AG09319 (cell line): ENCODE results near the gene SCLT1.

Experiments used
- DNase-seq: peaks from one replicate; pipeline ENCODE4 v3.0.0-alpha.2; 2010; ENCODE audit warnings: low read depth; ENCODE audit errors: extremely low read depth
- CTCF ChIP-seq: IDR thresholded peaks from 2 replicates; pipeline ENCODE4 v1.5.1; 2011; ENCODE audit warnings: low read depth, mild to moderate bottlenecking, inconsistent platforms, low read length, moderate library complexity

SCLT1 gene

DNA sequence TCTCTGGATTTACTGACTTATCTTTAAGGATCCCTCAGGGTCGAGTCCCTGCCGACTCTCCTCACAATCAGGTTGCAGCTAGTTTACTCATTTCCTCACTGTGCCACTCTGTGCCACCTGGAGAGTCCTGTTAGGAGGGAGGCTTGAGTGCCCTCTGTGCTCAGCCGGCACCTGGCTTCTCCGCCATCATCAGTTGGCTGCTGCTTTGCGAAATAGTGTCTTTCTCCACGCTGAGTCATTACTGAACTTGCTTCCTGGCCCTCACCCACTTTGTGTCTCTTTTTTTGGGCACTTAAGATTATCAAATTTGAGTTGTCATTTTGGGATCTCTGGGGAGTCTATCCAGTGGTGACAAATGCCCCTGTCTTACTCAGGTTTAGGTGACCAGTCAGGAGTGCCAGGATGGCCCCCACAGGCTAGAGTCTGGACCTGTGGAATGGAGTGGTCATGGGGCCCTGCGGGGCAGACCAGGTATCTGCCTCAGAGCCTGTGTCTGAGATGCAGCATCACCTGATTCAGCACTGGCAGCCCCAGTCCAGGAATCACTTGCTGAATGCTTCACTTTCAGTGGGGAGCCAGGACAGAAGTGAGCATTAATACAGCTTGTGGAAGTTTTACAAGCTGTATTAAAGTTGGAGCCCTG is 246.1 kb downstream of the SCLT1 start:
- no peak for TF ChIP-seq CTCF
- no peak for DNase-seq

- no peak for TF ChIP-seq CTCF
- no peak for DNase-seq
Observed at GRCh38 chr4:128846063-128846462, 247.3 kb downstream of the SCLT1 start.

- TF ChIP-seq CTCF: no peak
- DNase-seq: no peak
Observed at GRCh38 chr4:128844931-128845330, 248.4 kb downstream of the SCLT1 start.

DNA sequence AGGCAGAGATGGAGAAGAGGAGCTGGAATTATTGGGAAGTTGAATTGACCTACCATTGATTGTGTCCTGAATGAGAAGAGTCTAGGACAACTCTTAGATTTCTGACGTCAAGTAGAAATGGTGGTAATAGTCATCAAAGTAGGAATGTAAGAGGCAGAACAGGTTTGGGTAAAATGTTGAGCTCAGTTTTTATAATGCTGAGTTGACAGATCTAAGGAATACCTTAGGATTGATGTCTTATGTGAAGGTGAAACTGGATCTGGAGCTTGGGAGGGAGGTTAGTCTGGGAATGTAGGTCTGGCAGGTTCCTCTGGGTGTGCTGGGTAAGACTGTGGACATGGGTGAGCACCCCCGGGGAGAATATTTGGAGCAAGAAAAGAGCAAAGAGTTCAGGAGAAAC is 251.9 kb downstream of the SCLT1 start:
- DNase-seq: no peak
- no peak for TF ChIP-seq CTCF

- DNase-seq: no peak
- no peak for TF ChIP-seq CTCF
Observed at GRCh38 chr4:128840711-128841318, 252.5 kb downstream of the SCLT1 start.

GRCh38 chr4:128837679-128838078 is 255.7 kb downstream of the SCLT1 start:
- TF ChIP-seq CTCF: no peak
- no peak for DNase-seq

DNA sequence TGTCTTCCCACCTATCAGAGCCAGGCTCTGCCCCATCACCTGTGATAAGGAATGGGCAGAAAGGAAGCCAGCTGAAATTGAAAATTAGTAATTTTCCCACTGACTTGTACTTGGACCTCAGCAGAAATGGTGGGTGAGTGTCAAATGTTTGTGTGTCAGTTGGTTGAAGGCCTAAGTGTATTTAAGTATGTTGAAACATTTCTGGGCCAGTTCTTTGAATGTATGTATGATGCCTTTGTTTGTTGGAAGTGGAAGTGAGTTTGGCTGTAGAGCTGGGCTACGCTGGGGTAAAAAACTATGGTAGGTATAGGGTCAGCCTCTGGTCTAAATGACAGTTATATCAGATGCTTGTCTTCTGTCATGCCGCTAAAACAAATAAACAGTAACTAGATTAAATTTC is 256.1 kb downstream of the SCLT1 start:
- TF ChIP-seq CTCF: no peak
- DNase-seq: no peak
